ENCODE measurements around the gene TMEM123.

TMEM123 gene

GRCh38 chr11:102464859-102465500 lies 12.4 kb upstream of the TMEM123 start:
- H3K27ac ChIP-seq (ENCODE audit: insufficient read depth, low read length, poor library complexity, severe bottlenecking) = no peak overlapping the region
- DNase-seq = no peak
- no peaks in the 10 kb centered on the region for H3K36me3 ChIP-seq (ENCODE audit: control insufficient read depth, insufficient read depth, low read length)
- H3K4me3 ChIP-seq (ENCODE audit: insufficient read depth, low read depth, low read length, poor library complexity, severe bottlenecking) = no peak overlapping the region
- H3K27me3 ChIP-seq (replicated peaks; ENCODE audit: control insufficient read depth, insufficient read depth, low read length, poor library complexity, severe bottlenecking) = no peaks in the 10 kb centered on the region
- H3K4me1 ChIP-seq (ENCODE audit: control insufficient read depth, insufficient read depth, low read length, poor library complexity, severe bottlenecking) = peaks cover 35% of the 10 kb centered on the region
- H3K9me3 ChIP-seq (ENCODE audit: control insufficient read depth, low read length) = no peaks in the 10 kb centered on the region

GRCh38 chr11:102464037-102464436 lies 11.5 kb upstream of the TMEM123 start:
- Histone ChIP-seq H3K4me3 (ENCODE audit: insufficient read depth, low read depth, low read length, poor library complexity, severe bottlenecking) (no peak overlapping the region), H3K27ac (ENCODE audit: insufficient read depth, low read length, poor library complexity, severe bottlenecking) (no peak overlapping the region), H3K4me1 (ENCODE audit: control insufficient read depth, insufficient read depth, low read length, poor library complexity, severe bottlenecking) (peaks cover 25% of the 10 kb centered on the region)

GRCh38 chr11:102462610-102463009 lies 10.0 kb upstream of the TMEM123 start:
- Histone ChIP-seq H3K27me3 (replicated peaks; ENCODE audit: control insufficient read depth, insufficient read depth, low read length, poor library complexity, severe bottlenecking) (no peaks in the 10 kb centered on the region), H3K36me3 (ENCODE audit: control insufficient read depth, insufficient read depth, low read length) (no peaks in the 10 kb centered on the region), H3K4me3 (ENCODE audit: insufficient read depth, low read depth, low read length, poor library complexity, severe bottlenecking) (no peak overlapping the region), H3K27ac (ENCODE audit: insufficient read depth, low read length, poor library complexity, severe bottlenecking) (no peak overlapping the region), H3K9me3 (ENCODE audit: control insufficient read depth, low read length) (no peaks in the 10 kb centered on the region), H3K4me1 (ENCODE audit: control insufficient read depth, insufficient read depth, low read length, poor library complexity, severe bottlenecking) (peaks cover 17% of the 10 kb centered on the region)
- no peak for DNase-seq

More at GRCh38 chr11:102464037-102464436, 11.5 kb upstream of the TMEM123 start:
- Histone ChIP-seq H3K9me3 (ENCODE audit: control insufficient read depth, low read length) (no peaks in the 10 kb centered on the region), H3K36me3 (ENCODE audit: control insufficient read depth, insufficient read depth, low read length) (no peaks in the 10 kb centered on the region), H3K27me3 (replicated peaks; ENCODE audit: control insufficient read depth, insufficient read depth, low read length, poor library complexity, severe bottlenecking) (no peaks in the 10 kb centered on the region)
- no peak for DNase-seq

GRCh38 chr11:102459393-102459792 lies 6.8 kb upstream of the TMEM123 start:
- H3K4me1 ChIP-seq (ENCODE audit: control insufficient read depth, insufficient read depth, low read length, poor library complexity, severe bottlenecking) = no peaks in the 10 kb centered on the region
- H3K27ac ChIP-seq (ENCODE audit: insufficient read depth, low read length, poor library complexity, severe bottlenecking) = no peak overlapping the region
- no peak for DNase-seq
- H3K4me3 ChIP-seq (ENCODE audit: insufficient read depth, low read depth, low read length, poor library complexity, severe bottlenecking) = no peak overlapping the region
- H3K27me3 ChIP-seq (replicated peaks; ENCODE audit: control insufficient read depth, insufficient read depth, low read length, poor library complexity, severe bottlenecking) = no peaks in the 10 kb centered on the region
- no peaks in the 10 kb centered on the region for H3K36me3 ChIP-seq (ENCODE audit: control insufficient read depth, insufficient read depth, low read length)
- H3K9me3 ChIP-seq (ENCODE audit: control insufficient read depth, low read length) = no peaks in the 10 kb centered on the region

- Histone ChIP-seq H3K27ac (ENCODE audit: insufficient read depth, low read length, poor library complexity, severe bottlenecking) (no peak overlapping the region), H3K27me3 (replicated peaks; ENCODE audit: control insufficient read depth, insufficient read depth, low read length, poor library complexity, severe bottlenecking) (no peaks in the 10 kb centered on the region), H3K4me1 (ENCODE audit: control insufficient read depth, insufficient read depth, low read length, poor library complexity, severe bottlenecking) (peaks cover 6% of the 10 kb centered on the region), H3K9me3 (ENCODE audit: control insufficient read depth, low read length) (no peaks in the 10 kb centered on the region), H3K36me3 (ENCODE audit: control insufficient read depth, insufficient read depth, low read length) (no peaks in the 10 kb centered on the region), H3K4me3 (ENCODE audit: insufficient read depth, low read depth, low read length, poor library complexity, severe bottlenecking) (no peak overlapping the region)
- no peak for DNase-seq
Observed at GRCh38 chr11:102458548-102458947, 6.0 kb upstream of the TMEM123 start.

- Histone ChIP-seq H3K27me3 (replicated peaks; ENCODE audit: control insufficient read depth, insufficient read depth, low read length, poor library complexity, severe bottlenecking) (no peaks in the 10 kb centered on the region), H3K27ac (ENCODE audit: insufficient read depth, low read length, poor library complexity, severe bottlenecking) (no peak overlapping the region), H3K4me3 (ENCODE audit: insufficient read depth, low read depth, low read length, poor library complexity, severe bottlenecking) (no peak overlapping the region), H3K4me1 (ENCODE audit: control insufficient read depth, insufficient read depth, low read length, poor library complexity, severe bottlenecking) (peaks cover 11% of the 10 kb centered on the region), H3K36me3 (ENCODE audit: control insufficient read depth, insufficient read depth, low read length) (no peaks in the 10 kb centered on the region), H3K9me3 (ENCODE audit: control insufficient read depth, low read length) (no peaks in the 10 kb centered on the region)
- no peak for DNase-seq
Observed at GRCh38 chr11:102457865-102458264, 5.3 kb upstream of the TMEM123 start.

GRCh38 chr11:102457056-102457677 lies 4.6 kb upstream of the TMEM123 start:
- Histone ChIP-seq H3K4me3 (ENCODE audit: insufficient read depth, low read depth, low read length, poor library complexity, severe bottlenecking) (no peak overlapping the region), H3K9me3 (ENCODE audit: control insufficient read depth, low read length) (no peaks in the 10 kb centered on the region), H3K4me1 (ENCODE audit: control insufficient read depth, insufficient read depth, low read length, poor library complexity, severe bottlenecking) (peaks cover 11% of the 10 kb centered on the region), H3K27me3 (replicated peaks; ENCODE audit: control insufficient read depth, insufficient read depth, low read length, poor library complexity, severe bottlenecking) (no peaks in the 10 kb centered on the region), H3K36me3 (ENCODE audit: control insufficient read depth, insufficient read depth, low read length) (no peaks in the 10 kb centered on the region), H3K27ac (ENCODE audit: insufficient read depth, low read length, poor library complexity, severe bottlenecking) (no peak overlapping the region)
- DNase-seq = no peak

- Histone ChIP-seq H3K4me1 (ENCODE audit: control insufficient read depth, insufficient read depth, low read length, poor library complexity, severe bottlenecking) (peaks cover 11% of the 10 kb centered on the region), H3K4me3 (ENCODE audit: insufficient read depth, low read depth, low read length, poor library complexity, severe bottlenecking) (no peak overlapping the region), H3K9me3 (ENCODE audit: control insufficient read depth, low read length) (no peaks in the 10 kb centered on the region), H3K36me3 (ENCODE audit: control insufficient read depth, insufficient read depth, low read length) (no peaks in the 10 kb centered on the region), H3K27me3 (replicated peaks; ENCODE audit: control insufficient read depth, insufficient read depth, low read length, poor library complexity, severe bottlenecking) (no peaks in the 10 kb centered on the region), H3K27ac (ENCODE audit: insufficient read depth, low read length, poor library complexity, severe bottlenecking) (no peak overlapping the region)
- DNase-seq = no peak
Observed at GRCh38 chr11:102456381-102456780, 3.8 kb upstream of the TMEM123 start.

- H3K27ac ChIP-seq (ENCODE audit: insufficient read depth, low read length, poor library complexity, severe bottlenecking) = peak overlapping the region; percentile 90
- H3K27me3 ChIP-seq (replicated peaks; ENCODE audit: control insufficient read depth, insufficient read depth, low read length, poor library complexity, severe bottlenecking) = no peaks in the 10 kb centered on the region
- peaks cover 27% of the 10 kb centered on the region for H3K4me1 ChIP-seq (ENCODE audit: control insufficient read depth, insufficient read depth, low read length, poor library complexity, severe bottlenecking)
- H3K9me3 ChIP-seq (ENCODE audit: control insufficient read depth, low read length) = no peaks in the 10 kb centered on the region
- no peaks in the 10 kb centered on the region for H3K36me3 ChIP-seq (ENCODE audit: control insufficient read depth, insufficient read depth, low read length)
- no peak overlapping the region for H3K4me3 ChIP-seq (ENCODE audit: insufficient read depth, low read depth, low read length, poor library complexity, severe bottlenecking)
- DNase-seq = no peak
Observed at GRCh38 chr11:102453921-102454320, 1.4 kb upstream of the TMEM123 start.

- Histone ChIP-seq H3K4me3 (ENCODE audit: insufficient read depth, low read depth, low read length, poor library complexity, severe bottlenecking) (peak overlapping the region; percentile 46), H3K36me3 (ENCODE audit: control insufficient read depth, insufficient read depth, low read length) (peaks cover 3% of the 10 kb centered on the region), H3K4me1 (ENCODE audit: control insufficient read depth, insufficient read depth, low read length, poor library complexity, severe bottlenecking) (peaks cover 33% of the 10 kb centered on the region), H3K27ac (ENCODE audit: insufficient read depth, low read length, poor library complexity, severe bottlenecking) (peak overlapping the region; percentile 90), H3K9me3 (ENCODE audit: control insufficient read depth, low read length) (no peaks in the 10 kb centered on the region), H3K27me3 (replicated peaks; ENCODE audit: control insufficient read depth, insufficient read depth, low read length, poor library complexity, severe bottlenecking) (no peaks in the 10 kb centered on the region)
- DNase-seq = no peak
Observed at GRCh38 chr11:102453302-102453695, 734 bp upstream of the TMEM123 start.

Data from effector memory CD4-positive, alpha-beta T cell (primary cell).